Loucy (cell line): ENCODE data around the gene ANAPC2.

Experiments
- H2AFZ ChIP-seq: fragments of 200-600 bp; sonication (generic); 2 replicates; pipeline ENCODE4 v1.6.0; 2016; ENCODE audit warnings: antibody characterized with exemption, mild to moderate bottlenecking, low read length, moderate library complexity
- H3F3A ChIP-seq: fragments of 200-600 bp; 2 replicates; pipeline ENCODE4 v1.6.0; 2016; ENCODE audit warnings: antibody characterized with exemption, low read depth, mild to moderate bottlenecking
- H3K27me3 ChIP-seq: fragments of 200-600 bp; sonication (generic); 2 replicates; pipeline ENCODE4 v1.6.1; 2014; ENCODE audit warnings: low read length, mild to moderate bottlenecking; ENCODE audit not compliant: insufficient read depth, poor library complexity, severe bottlenecking
- H3K36me3 ChIP-seq: fragments of 200-600 bp; sonication (generic); 2 replicates; pipeline ENCODE4 v1.6.1; 2016; ENCODE audit warnings: low read length; ENCODE audit not compliant: insufficient read depth
- H3K4me1 ChIP-seq: fragments of 200-600 bp; sonication (generic); 2 replicates; pipeline ENCODE4 v1.5.1; 2014; ENCODE audit warnings: low read length, mild to moderate bottlenecking; ENCODE audit not compliant: insufficient read depth, poor library complexity, severe bottlenecking
- H3K4me2 ChIP-seq: fragments of 200-600 bp; sonication (generic); 2 replicates; pipeline ENCODE4 v1.6.0; 2014; ENCODE audit warnings: antibody characterized with exemption, low read length, low read depth, mild to moderate bottlenecking; ENCODE audit not compliant: poor library complexity, severe bottlenecking
- H3K4me3 ChIP-seq: fragments of 200-600 bp; sonication (generic); 2 replicates; pipeline ENCODE4 v1.5.1; 2014; ENCODE audit warnings: low read length, mild to moderate bottlenecking, mixed read lengths; ENCODE audit not compliant: poor library complexity, severe bottlenecking
- H3K79me2 ChIP-seq: fragments of 200-600 bp; sonication (generic); 2 replicates; pipeline ENCODE4 v1.6.1; 2014; ENCODE audit warnings: low read length; ENCODE audit not compliant: insufficient read depth
- H3K9ac ChIP-seq: fragments of 200-600 bp; sonication (generic); 2 replicates; pipeline ENCODE4 v1.6.0; 2014; ENCODE audit warnings: mild to moderate bottlenecking, low read depth, low read length, moderate library complexity; ENCODE audit not compliant: poor library complexity, severe bottlenecking
- H3K9me2 ChIP-seq: fragments of 200-600 bp; sonication (generic); replicated peaks from 2 replicates; pipeline ENCODE4 v1.6.1; 2016; ENCODE audit warnings: low read depth, low read length, mixed read lengths
- H3K9me3 ChIP-seq: fragments of 200-600 bp; sonication (generic); 2 replicates; pipeline ENCODE4 v1.6.1; 2014; ENCODE audit warnings: mild to moderate bottlenecking, antibody characterized with exemption, low read length, low read depth; ENCODE audit not compliant: insufficient read depth
- H4K20me1 ChIP-seq: fragments of 200-600 bp; sonication (generic); 2 replicates; pipeline ENCODE4 v1.6.0; 2014; ENCODE audit warnings: antibody characterized with exemption, low read length, mild to moderate bottlenecking; ENCODE audit not compliant: insufficient read depth, poor library complexity, severe bottlenecking
- EZH2phosphoT487 ChIP-seq: fragments of 200-600 bp; IDR thresholded peaks from 2 replicates; pipeline ENCODE4 v1.6.1; 2018; ENCODE audit warnings: antibody characterized with exemption, mild to moderate bottlenecking, moderate library complexity, borderline replicate concordance
- TF ChIP-seq, protein P1 (sequence below): fragments of 200-600 bp; sonication (generic); conservative IDR thresholded peaks from 2 replicates; pipeline ENCODE4 v1.5.1; 2014; ENCODE audit warnings: mild to moderate bottlenecking, antibody characterized with exemption, low read length

ANAPC2 gene

DNA sequence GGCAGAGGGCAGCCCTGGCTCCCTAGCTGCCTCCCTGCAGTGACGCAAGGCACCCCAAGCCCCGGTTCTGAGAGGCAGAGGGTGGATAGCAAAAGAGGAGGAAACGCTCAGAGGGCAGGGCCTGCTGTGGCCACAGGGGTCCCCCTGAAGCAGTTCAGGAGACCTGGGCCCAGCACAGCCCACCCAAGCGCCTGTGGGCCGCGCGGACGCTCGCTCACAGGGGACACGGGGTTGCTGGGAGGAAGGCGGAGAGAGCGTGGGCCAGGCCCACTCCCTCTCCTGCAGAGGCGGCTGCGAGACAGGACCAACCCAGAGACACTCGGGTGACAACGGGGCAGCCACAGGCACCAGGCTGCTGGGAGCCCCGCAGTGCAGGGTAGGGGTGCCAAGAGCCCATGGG is 8.6 kb downstream of the ANAPC2 start:
- H3K79me2 ChIP-seq = no peaks in the 10 kb centered on the region
- TF ChIP-seq EZH2phosphoT487 = no peak
- TF ChIP-seq, protein P1, sequence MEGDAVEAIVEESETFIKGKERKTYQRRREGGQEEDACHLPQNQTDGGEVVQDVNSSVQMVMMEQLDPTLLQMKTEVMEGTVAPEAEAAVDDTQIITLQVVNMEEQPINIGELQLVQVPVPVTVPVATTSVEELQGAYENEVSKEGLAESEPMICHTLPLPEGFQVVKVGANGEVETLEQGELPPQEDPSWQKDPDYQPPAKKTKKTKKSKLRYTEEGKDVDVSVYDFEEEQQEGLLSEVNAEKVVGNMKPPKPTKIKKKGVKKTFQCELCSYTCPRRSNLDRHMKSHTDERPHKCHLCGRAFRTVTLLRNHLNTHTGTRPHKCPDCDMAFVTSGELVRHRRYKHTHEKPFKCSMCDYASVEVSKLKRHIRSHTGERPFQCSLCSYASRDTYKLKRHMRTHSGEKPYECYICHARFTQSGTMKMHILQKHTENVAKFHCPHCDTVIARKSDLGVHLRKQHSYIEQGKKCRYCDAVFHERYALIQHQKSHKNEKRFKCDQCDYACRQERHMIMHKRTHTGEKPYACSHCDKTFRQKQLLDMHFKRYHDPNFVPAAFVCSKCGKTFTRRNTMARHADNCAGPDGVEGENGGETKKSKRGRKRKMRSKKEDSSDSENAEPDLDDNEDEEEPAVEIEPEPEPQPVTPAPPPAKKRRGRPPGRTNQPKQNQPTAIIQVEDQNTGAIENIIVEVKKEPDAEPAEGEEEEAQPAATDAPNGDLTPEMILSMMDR = no peak
- H2AFZ ChIP-seq = no peak overlapping the region
- H3K27me3 ChIP-seq = no peaks in the 10 kb centered on the region
- H3K9me3 ChIP-seq = no peaks in the 10 kb centered on the region
- no peak overlapping the region for H3K9ac ChIP-seq
- no peaks in the 10 kb centered on the region for H4K20me1 ChIP-seq
- no peaks in the 10 kb centered on the region for H3K4me1 ChIP-seq
- peaks cover 23% of the 10 kb centered on the region; the same call in 1 of the 2 replicates for H3K36me3 ChIP-seq
- no peak overlapping the region for H3K4me2 ChIP-seq
- no peaks in the 10 kb centered on the region for H3K9me2 ChIP-seq
- H3F3A ChIP-seq = no peaks in the 10 kb centered on the region
- no peak overlapping the region for H3K4me3 ChIP-seq

DNA sequence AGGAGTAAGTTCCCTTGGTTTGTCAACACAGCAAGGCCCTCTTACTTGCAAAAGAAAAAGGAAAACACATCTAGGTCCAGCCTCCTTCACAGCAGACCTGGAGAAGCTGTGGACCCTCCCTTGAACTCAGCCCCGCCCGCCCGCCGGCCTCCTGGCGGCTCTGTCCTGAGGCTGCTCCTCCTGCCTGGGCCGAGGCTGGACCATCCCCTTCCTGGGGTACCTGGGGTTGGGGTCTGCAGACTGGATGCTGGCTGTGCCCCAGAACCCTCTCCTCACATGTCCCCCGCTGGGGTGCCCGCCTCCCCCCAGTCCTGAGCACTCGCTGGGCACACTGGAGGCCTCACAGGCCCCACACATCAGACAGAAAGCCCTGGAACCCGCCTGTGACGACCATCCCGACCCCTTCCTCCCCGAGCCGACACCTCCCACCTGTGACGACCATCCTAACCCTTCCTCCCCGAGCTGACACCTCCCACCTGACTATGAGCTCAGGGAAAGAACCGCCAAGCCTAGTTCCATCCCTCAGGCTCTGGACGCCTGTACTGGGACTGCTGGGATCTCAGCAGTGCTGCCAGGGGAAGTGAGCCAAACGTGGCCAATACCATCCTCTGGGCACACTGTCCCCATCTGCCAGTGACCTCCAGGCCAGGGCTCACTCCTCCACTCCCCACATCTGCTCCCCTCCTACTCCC is 9.3 kb downstream of the ANAPC2 start:
- H2AFZ ChIP-seq = no peak overlapping the region
- no peaks in the 10 kb centered on the region for H3K27me3 ChIP-seq
- no peak overlapping the region for H3K9ac ChIP-seq
- H3K4me3 ChIP-seq = no peak overlapping the region
- H3K4me1 ChIP-seq = no peaks in the 10 kb centered on the region
- no peaks in the 10 kb centered on the region for H3F3A ChIP-seq
- peaks cover 23% of the 10 kb centered on the region; the same call in 1 of the 2 replicates for H3K36me3 ChIP-seq
- H3K9me3 ChIP-seq = no peaks in the 10 kb centered on the region
- no peaks in the 10 kb centered on the region for H4K20me1 ChIP-seq
- H3K79me2 ChIP-seq = no peaks in the 10 kb centered on the region
- H3K4me2 ChIP-seq = no peak overlapping the region
- TF ChIP-seq, protein P1 = no peak
- no peak for TF ChIP-seq EZH2phosphoT487
- H3K9me2 ChIP-seq = no peaks in the 10 kb centered on the region

DNA sequence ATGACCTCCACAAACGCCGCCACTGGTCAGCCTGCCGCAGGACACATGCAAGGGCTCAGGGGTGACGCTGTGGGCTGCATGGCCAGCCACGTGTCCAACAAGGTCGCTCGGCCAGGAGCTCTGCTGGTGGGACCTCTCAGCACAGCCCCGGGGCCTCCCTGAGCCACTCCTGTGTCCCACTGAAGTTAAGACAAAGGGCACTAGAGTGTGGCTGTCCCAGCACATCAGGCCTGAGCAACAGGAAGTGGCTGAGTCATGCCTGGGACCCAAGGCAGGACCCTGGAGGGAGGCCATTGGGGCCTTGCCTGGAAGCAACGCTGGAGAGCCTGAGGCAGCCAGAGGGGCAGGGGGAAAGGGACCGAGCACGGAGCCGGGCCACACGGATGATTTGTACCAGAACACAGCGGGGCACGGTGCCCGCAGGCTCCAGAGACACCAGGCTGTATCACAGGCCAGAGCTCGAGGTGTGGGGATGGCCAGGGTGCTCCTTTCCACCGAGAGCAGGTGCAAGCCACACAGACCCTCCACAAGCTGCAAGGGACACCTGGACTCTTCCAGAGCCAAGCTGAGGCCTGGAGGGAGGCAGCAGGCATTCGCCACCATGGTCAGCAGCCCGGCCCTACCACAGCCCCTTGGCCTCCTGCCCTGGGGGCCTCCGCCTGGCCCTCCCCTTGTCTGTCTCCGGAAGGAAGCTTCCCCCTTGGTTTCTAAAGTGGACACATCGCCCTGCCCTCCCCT is 10.0 kb downstream of the ANAPC2 start:
- Histone ChIP-seq H3K27me3 (no peaks in the 10 kb centered on the region), H2AFZ (no peak overlapping the region), H3F3A (no peaks in the 10 kb centered on the region), H3K36me3 (peaks cover 21% of the 10 kb centered on the region; the same call in 1 of the 2 replicates), H3K4me1 (no peaks in the 10 kb centered on the region), H3K79me2 (no peaks in the 10 kb centered on the region), H3K9ac (no peak overlapping the region), H3K9me2 (no peaks in the 10 kb centered on the region), H3K4me3 (no peak overlapping the region), H3K9me3 (no peaks in the 10 kb centered on the region), H4K20me1 (no peaks in the 10 kb centered on the region), H3K4me2 (no peak overlapping the region)
- TF ChIP-seq, protein P1 = no peak
- no peak for TF ChIP-seq EZH2phosphoT487
